Gastrocnemius medialis (tissue), 4 donors: Measurements from ENCODE around the gene C7orf57.

Source experiments
- CTCF ChIP-seq, 5 experiments: fragments of 450-650 bp in 3 of 5; fragments of 200-600 bp in 2 of 5; sonication (generic) in 2 of 5; IDR thresholded peaks in 4 of 5; conservative IDR thresholded peaks in 1 of 5; 1 replicate in 4 of 5; 2 replicates in 1 of 5; pipeline ENCODE4 v1.5.1; 2016 to 2019; ENCODE audit warnings: antibody characterized with exemption in 5 of 5, mild to moderate bottlenecking in 3 of 5, moderate library complexity in 3 of 5
- POLR2A ChIP-seq, 2 donors: fragments of 450-650 bp; IDR thresholded peaks; one replicate each; pipeline ENCODE4 v1.6.1; 2017; ENCODE audit warnings: antibody characterized with exemption in 2 of 2, mild to moderate bottlenecking in 2 of 2, moderate library complexity in 2 of 2

GRCh38 chr7:48099781-48100180, 64.4 kb downstream of the C7orf57 start:
- TF ChIP-seq POLR2A (IDR thresholded peaks at IDR 0.05) (no peak), CTCF (IDR thresholded peaks at IDR 0.05 in 4 of 5, conservative IDR thresholded peaks at IDR 0.05 in 1 of 5) (no peak)
